Endometrial microvascular endothelial cells (primary cell): Measurements from ENCODE around the gene PTPN13. TPM values are rescaled to one million over a fixed set of nuclear protein-coding genes. Genes with fewer than 3 reads are reported as not detected.

Experiments used
- in situ Hi-C: cut with HindIII; loops from 2 replicates; pipeline ENCODE4 v1.10.0; 2017; ENCODE audit warnings: low sequenced_read_pairs, low pct_unique_long_range_greater_than_20kb; ENCODE audit errors: inconsistent ontology term
- total RNA-seq: library from RNA; depleted of rRNA; stranded (reverse); fragments of >200 nt; gene quantifications from one replicate; pipeline ENCODE4 v1.2.3, GENCODE V29; 2015; ENCODE audit errors: inconsistent ontology term

The PTPN13 gene
- under 0.01 TPM for total RNA-seq

GRCh38 chr4:86593688-86594558, at the start of gene PTPN13:
TSS of gene PTPN13 (plus strand) at chr4:86594315. CDS start at chr4:86635257, 40,942 bp downstream.
- in situ Hi-C loops: no loop called here

- in situ Hi-C loops: no loop called here
Observed at GRCh38 chr4:86547140-86547539, 47.0 kb upstream of the PTPN13 start.

- in situ Hi-C loops: no loop called here
Observed at GRCh38 chr4:86549163-86549788, 44.8 kb upstream of the PTPN13 start.

GRCh38 chr4:86551387-86551786, 42.7 kb upstream of the PTPN13 start:
- in situ Hi-C loops: no loop called here

- in situ Hi-C loops: no loop called here
Observed at GRCh38 chr4:86554646-86555045, 39.5 kb upstream of the PTPN13 start.

- in situ Hi-C loops: no loop called here
Observed at GRCh38 chr4:86556791-86557415, 37.2 kb upstream of the PTPN13 start.

- in situ Hi-C loops: no loop called here
Observed at GRCh38 chr4:86557526-86557925, 36.6 kb upstream of the PTPN13 start.

GRCh38 chr4:86558258-86558657, 35.9 kb upstream of the PTPN13 start:
- in situ Hi-C loops: no loop called here

GRCh38 chr4:86558797-86559196, 35.3 kb upstream of the PTPN13 start:
- in situ Hi-C loops: no loop called here

- in situ Hi-C loops: no loop called here
Observed at GRCh38 chr4:86560447-86560846, 33.7 kb upstream of the PTPN13 start.

- in situ Hi-C loops: no loop called here
Observed at GRCh38 chr4:86561256-86561655, 32.9 kb upstream of the PTPN13 start.

- in situ Hi-C loops: no loop called here
Observed at GRCh38 chr4:86563416-86563815, 30.7 kb upstream of the PTPN13 start.

GRCh38 chr4:86564795-86565194, 29.3 kb upstream of the PTPN13 start:
- in situ Hi-C loops: no loop called here

- in situ Hi-C loops: no loop called here
Observed at GRCh38 chr4:86565651-86566050, 28.5 kb upstream of the PTPN13 start.

GRCh38 chr4:86569103-86569870, 24.8 kb upstream of the PTPN13 start:
- in situ Hi-C loops: no loop called here

GRCh38 chr4:86579941-86580340, 14.2 kb upstream of the PTPN13 start:
- in situ Hi-C loops: no loop called here

- in situ Hi-C loops: no loop called here
Observed at GRCh38 chr4:86582410-86582809, 11.7 kb upstream of the PTPN13 start.

- in situ Hi-C loops: no loop called here
Observed at GRCh38 chr4:86586160-86586572, 7.9 kb upstream of the PTPN13 start.
